ENCODE data around the gene CREBBP. TPM values are rescaled to one million over a fixed set of nuclear protein-coding genes. Genes with fewer than 3 reads are reported as not detected.
A peak's percentile ranks its signal among the peaks of the same experiment; 100 is the strongest.

CREBBP gene
- polyA plus RNA-seq, 2 of the 4 experiments (the other 2 are of a cell fraction), result 8.0 to 13.4 TPM

DNA sequence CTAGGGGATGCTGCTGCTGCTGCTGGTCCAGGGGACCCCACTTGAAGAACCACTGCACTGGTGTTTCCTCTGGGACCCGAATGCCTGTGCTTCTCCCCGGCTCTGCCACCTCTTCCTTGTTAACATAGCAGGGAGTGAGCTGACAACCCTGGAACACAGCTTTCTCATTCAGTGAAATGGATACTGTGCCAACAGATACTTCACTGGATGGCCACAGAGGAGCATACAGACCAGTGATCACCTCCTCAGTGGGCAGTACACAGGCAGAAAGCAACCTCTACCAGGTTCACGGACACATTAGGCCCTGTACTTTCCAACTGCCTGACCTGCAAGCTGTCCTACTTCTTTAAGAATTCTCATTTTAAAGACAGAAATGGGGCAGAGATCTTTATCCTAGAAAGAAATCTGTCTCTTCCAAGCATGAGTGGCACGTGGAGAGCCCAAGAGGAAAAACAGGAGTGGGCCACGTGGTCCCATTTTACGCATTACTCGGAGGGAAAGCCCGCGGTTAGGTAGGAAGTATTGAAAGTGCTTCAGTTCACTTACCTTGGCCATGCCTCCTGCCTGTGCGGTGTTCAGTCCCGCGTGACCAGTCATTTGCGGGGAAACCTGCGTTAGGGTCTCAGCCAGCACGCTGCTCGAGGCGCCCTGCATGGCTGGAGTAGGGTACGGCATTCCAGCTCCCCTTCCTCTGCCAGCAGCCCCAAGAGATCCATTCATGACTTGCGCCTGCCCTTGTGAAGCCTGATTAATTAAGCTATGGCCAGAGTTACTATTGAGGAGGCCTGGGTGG, 30.6 kb downstream of the CREBBP start:
- Histone ChIP-seq H3K27ac (peak overlapping the region in 1 of 2 experiments; percentile 65; a peak in 3 of 6 replicates), H3K4me1 (peaks cover 10% of the 10 kb centered on the region), H3K4me3 (no peak overlapping the region), H3K4me2 (0 out of 3 replicates have a peak overlapping the region, but pooled peaks have one; percentile 20), H3K9me3 (no peaks in the 10 kb centered on the region)
- POLR2A ChIA-PET, result interaction anchor here (0.7 kb wide), 1 partner anchor 324 kb away, joined by 9 read pairs; no protein-coding TSS in a partner anchor
- DNase-seq (ENCODE audit: low read depth in 1 of 2, low spot score in 1 of 2) (no peak), ATAC-seq (peak in 1 of 2 experiments; percentile 55; a peak in 4 of 6 replicates), FAIRE-seq (no peak)
- WGBS (ENCODE audit: missing lambda C conversion rate), result 93% methylated on average over 19 of the region's 19 CpGs
- TF ChIP-seq SMC3 (IDR thresholded peaks at IDR 0.05) (no peak), NR3C1 (IDR thresholded peaks at IDR 0.05) (no peak), TFCP2L1 (CRISPR knock-in tag; IDR thresholded peaks at IDR 0.05) (no peak), ZSCAN20 (CRISPR knock-in tag; IDR thresholded peaks at IDR 0.05) (no peak)
- CTCF ChIA-PET, result interaction anchor here (0.6 to 1.3 kb wide), 6 partner anchors 8 to 439 kb away, joined by 3 to 8 read pairs (median 3); no protein-coding TSS in a partner anchor

DNA sequence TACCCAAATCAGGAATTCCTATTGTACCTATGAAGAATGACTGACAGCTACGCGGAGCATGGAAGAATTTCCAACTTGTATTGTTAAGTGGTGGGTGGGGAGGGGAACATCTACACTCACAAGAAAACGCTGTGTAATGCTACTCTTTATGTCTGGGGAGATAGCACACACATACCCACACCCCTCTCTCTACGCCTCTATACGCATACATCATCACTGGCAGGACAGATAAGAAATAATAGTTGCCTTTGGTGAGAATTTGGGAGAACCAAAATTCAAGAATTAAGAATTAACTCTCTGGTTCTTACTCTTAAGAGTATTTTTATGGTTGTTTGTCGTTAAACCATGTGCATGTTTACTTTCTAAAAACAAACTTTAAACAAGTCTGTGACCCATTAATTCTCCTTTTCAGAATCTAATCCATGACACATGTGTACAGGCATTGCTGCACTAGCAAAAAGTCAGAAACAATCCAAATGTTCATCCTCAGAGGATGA, 33.9 kb downstream of the CREBBP start:
- DNase-seq (ENCODE audit: low read depth in 1 of 2, low spot score in 1 of 2) (no peak), FAIRE-seq (no peak), ATAC-seq (no peak)
- 81% methylated on average over 6 of the region's 6 CpGs for WGBS (ENCODE audit: missing lambda C conversion rate)
- Histone ChIP-seq H3K4me1 (peaks cover 10% of the 10 kb centered on the region), H3K27ac (no peak overlapping the region), H3K9me3 (no peaks in the 10 kb centered on the region), H3K4me2 (no peak overlapping the region), H3K4me3 (no peak overlapping the region)
- TF ChIP-seq JUNB (IDR thresholded peaks at IDR 0.05) (no peak), RARB (CRISPR knock-in tag; IDR thresholded peaks at IDR 0.05) (no peak), FOXS1 (CRISPR knock-in tag; IDR thresholded peaks at IDR 0.05) (no peak), KDM1A (IDR thresholded peaks at IDR 0.05; ENCODE audit: low read depth) (no peak), RNF2 (IDR thresholded peaks at IDR 0.05; ENCODE audit: borderline replicate concordance, low read depth) (no peak), FOSL2 (IDR thresholded peaks at IDR 0.05) (no peak), FOSL2 (CRISPR knock-in tag; IDR thresholded peaks at IDR 0.05) (no peak), GATA3 (IDR thresholded peaks at IDR 0.05; ENCODE audit: borderline replicate concordance) (no peak), SMC3 (IDR thresholded peaks at IDR 0.05) (no peak), TFCP2L1 (CRISPR knock-in tag; IDR thresholded peaks at IDR 0.05) (no peak), RCOR1 (IDR thresholded peaks at IDR 0.05; ENCODE audit: low read depth, low read length) (no peak), HOXB5 (CRISPR knock-in tag; IDR thresholded peaks at IDR 0.05) (no peak), ZFP36 (IDR thresholded peaks at IDR 0.05; ENCODE audit: borderline replicate concordance, partially characterized antibody) (no peak), NPAS2 (CRISPR knock-in tag; IDR thresholded peaks at IDR 0.05; ENCODE audit: borderline replicate concordance) (no peak), MAFK (IDR thresholded peaks at IDR 0.05; ENCODE audit: partially characterized antibody) (no peak), ESRRA (IDR thresholded peaks at IDR 0.05; ENCODE audit: borderline replicate concordance, low read length) (no peak)
- TF ChIP-seq, protein P1, sequence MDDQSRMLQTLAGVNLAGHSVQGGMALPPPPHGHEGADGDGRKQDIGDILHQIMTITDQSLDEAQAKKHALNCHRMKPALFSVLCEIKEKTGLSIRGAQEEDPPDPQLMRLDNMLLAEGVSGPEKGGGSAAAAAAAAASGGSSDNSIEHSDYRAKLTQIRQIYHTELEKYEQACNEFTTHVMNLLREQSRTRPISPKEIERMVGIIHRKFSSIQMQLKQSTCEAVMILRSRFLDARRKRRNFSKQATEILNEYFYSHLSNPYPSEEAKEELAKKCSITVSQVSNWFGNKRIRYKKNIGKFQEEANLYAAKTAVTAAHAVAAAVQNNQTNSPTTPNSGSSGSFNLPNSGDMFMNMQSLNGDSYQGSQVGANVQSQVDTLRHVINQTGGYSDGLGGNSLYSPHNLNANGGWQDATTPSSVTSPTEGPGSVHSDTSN (IDR thresholded peaks at IDR 0.05), result no peak
- TF ChIP-seq, protein P2, sequence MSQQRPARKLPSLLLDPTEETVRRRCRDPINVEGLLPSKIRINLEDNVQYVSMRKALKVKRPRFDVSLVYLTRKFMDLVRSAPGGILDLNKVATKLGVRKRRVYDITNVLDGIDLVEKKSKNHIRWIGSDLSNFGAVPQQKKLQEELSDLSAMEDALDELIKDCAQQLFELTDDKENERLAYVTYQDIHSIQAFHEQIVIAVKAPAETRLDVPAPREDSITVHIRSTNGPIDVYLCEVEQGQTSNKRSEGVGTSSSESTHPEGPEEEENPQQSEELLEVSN (IDR thresholded peaks at IDR 0.05; ENCODE audit: borderline replicate concordance, low read depth), result no peak
- TF ChIP-seq, protein P3, sequence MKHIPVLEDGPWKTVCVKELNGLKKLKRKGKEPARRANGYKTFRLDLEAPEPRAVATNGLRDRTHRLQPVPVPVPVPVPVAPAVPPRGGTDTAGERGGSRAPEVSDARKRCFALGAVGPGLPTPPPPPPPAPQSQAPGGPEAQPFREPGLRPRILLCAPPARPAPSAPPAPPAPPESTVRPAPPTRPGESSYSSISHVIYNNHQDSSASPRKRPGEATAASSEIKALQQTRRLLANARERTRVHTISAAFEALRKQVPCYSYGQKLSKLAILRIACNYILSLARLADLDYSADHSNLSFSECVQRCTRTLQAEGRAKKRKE (CRISPR knock-in tag; IDR thresholded peaks at IDR 0.05; ENCODE audit: low read depth), result no peak
- TF ChIP-seq, protein P4, sequence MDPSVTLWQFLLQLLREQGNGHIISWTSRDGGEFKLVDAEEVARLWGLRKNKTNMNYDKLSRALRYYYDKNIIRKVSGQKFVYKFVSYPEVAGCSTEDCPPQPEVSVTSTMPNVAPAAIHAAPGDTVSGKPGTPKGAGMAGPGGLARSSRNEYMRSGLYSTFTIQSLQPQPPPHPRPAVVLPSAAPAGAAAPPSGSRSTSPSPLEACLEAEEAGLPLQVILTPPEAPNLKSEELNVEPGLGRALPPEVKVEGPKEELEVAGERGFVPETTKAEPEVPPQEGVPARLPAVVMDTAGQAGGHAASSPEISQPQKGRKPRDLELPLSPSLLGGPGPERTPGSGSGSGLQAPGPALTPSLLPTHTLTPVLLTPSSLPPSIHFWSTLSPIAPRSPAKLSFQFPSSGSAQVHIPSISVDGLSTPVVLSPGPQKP (IDR thresholded peaks at IDR 0.05; ENCODE audit: low read depth, low read length), result no peak
- POLR2A ChIA-PET, result no interaction called here
- CTCF ChIA-PET, result no interaction called here

Measured in A549 (cell line).